ENCODE results near the gene C17orf107. TPM values are rescaled to one million over a fixed set of nuclear protein-coding genes. Genes with fewer than 3 reads are reported as not detected.

Gene C17orf107
- polyA plus RNA-seq, 1 of the 3 experiments (the other 2 are of a cell fraction) = 0.44 TPM

GRCh38 chr17:4928881-4929280, 29.5 kb downstream of the C17orf107 start:
- CTCF ChIA-PET = interaction anchor here (1.3 to 1.5 kb wide), 2 partner anchors 9 to 20 kb away, joined by 5 read pairs; no protein-coding TSS in a partner anchor
- no peak overlapping the region for H2AFZ ChIP-seq (ENCODE audit: low read depth)
- H3K27me3 ChIP-seq (ENCODE audit: insufficient read depth) = no peaks in the 10 kb centered on the region
- no peaks in the 10 kb centered on the region for H3K9me2 ChIP-seq
- H3K9ac ChIP-seq = no peak overlapping the region
- no peak for DNase-seq
- POLR2A ChIA-PET = no interaction called here
- no peak overlapping the region for H3K4me3 ChIP-seq (ENCODE audit: low read depth in 2 of 2, low read length in 1 of 2)
- no peaks in the 10 kb centered on the region for H3K79me2 ChIP-seq (ENCODE audit: insufficient read depth)
- 98% methylated on average over 18 of the region's 18 CpGs for WGBS (ENCODE audit: low lambda C conversion rate)
- no peaks in the 10 kb centered on the region for H3F3A ChIP-seq (replicated peaks; ENCODE audit: insufficient read depth)
- no peak overlapping the region for H3K27ac ChIP-seq (ENCODE audit: low read depth in 2 of 2, low read length in 1 of 2)
- TF ChIP-seq MAX (IDR thresholded peaks at IDR 0.05; ENCODE audit: low read depth) = no peak
- TF ChIP-seq SMC3 (IDR thresholded peaks at IDR 0.05; ENCODE audit: low read depth, low read length) = no peak
- no peak for TF ChIP-seq FOXM1 (IDR thresholded peaks at IDR 0.05; ENCODE audit: low read depth)
- TF ChIP-seq IRF3 (IDR thresholded peaks at IDR 0.05; ENCODE audit: low read depth, low read length) = no peak
- no peak for TF ChIP-seq SIN3A (IDR thresholded peaks at IDR 0.05; ENCODE audit: borderline replicate concordance, low read depth, low read length)
- TF ChIP-seq POLR2AphosphoS5 (IDR thresholded peaks at IDR 0.05; ENCODE audit: low read depth, low read length) = no peak
- no peak for TF ChIP-seq TCF12 (IDR thresholded peaks at IDR 0.05)
- TF ChIP-seq NFIC (IDR thresholded peaks at IDR 0.05; ENCODE audit: borderline replicate concordance) = no peak
- no peak for TF ChIP-seq CTCF (IDR thresholded peaks at IDR 0.05)
- no peak for TF ChIP-seq GABPA (IDR thresholded peaks at IDR 0.05; ENCODE audit: low read depth)
- no peak for TF ChIP-seq TAF1 (IDR thresholded peaks at IDR 0.05; ENCODE audit: borderline replicate concordance, low read depth, low read length)
- TF ChIP-seq MEF2A (IDR thresholded peaks at IDR 0.05; ENCODE audit: borderline replicate concordance, low read depth) = no peak
- no peak for TF ChIP-seq PBX3 (IDR thresholded peaks at IDR 0.05)
- no peak for TF ChIP-seq RAD21 (IDR thresholded peaks at IDR 0.05; ENCODE audit: low read length)
- peaks cover 0 to under 1% of the 10 kb centered on the region in 2 experiments; a peak in 1 of 4 replicates for H3K4me1 ChIP-seq (ENCODE audit: control insufficient read depth in 1 of 2, insufficient read depth in 2 of 2, low read depth in 1 of 2, low read length in 1 of 2)
- H3K4me2 ChIP-seq = no peak overlapping the region
- no peaks in the 10 kb centered on the region for H4K20me1 ChIP-seq (ENCODE audit: insufficient read depth)
- H3K36me3 ChIP-seq (replicated peaks in 1 of 2; ENCODE audit: control insufficient read depth in 1 of 2, insufficient read depth in 2 of 2, low read length in 1 of 2) = peaks cover 0 to 4% of the 10 kb centered on the region in 2 experiments
- H3K9me3 ChIP-seq = no peaks in the 10 kb centered on the region

- Histone ChIP-seq H3K4me3 (ENCODE audit: low read depth in 2 of 2, low read length in 1 of 2) (no peak within 1 kb of the TSS), H3K27ac (ENCODE audit: low read depth in 2 of 2, low read length in 1 of 2) (no peak within 1 kb of the TSS), H3K36me3 (replicated peaks in 1 of 2; ENCODE audit: control insufficient read depth in 1 of 2, insufficient read depth in 2 of 2, low read length in 1 of 2) (peaks cover 6% of the 10 kb centered on the region in 2 experiments), H2AFZ (ENCODE audit: low read depth) (no peak within 1 kb of the TSS), H3K4me1 (ENCODE audit: control insufficient read depth in 1 of 2, insufficient read depth in 2 of 2, low read depth in 1 of 2, low read length in 1 of 2) (peaks cover 0 to 9% of the 10 kb centered on the region in 2 experiments; a peak in 2 of 4 replicates), H4K20me1 (ENCODE audit: insufficient read depth) (no peaks in the 10 kb centered on the region), H3K9me3 (no peaks in the 10 kb centered on the region), H3K9me2 (no peaks in the 10 kb centered on the region), H3F3A (replicated peaks; ENCODE audit: insufficient read depth) (no peaks in the 10 kb centered on the region), H3K4me2 (no peak within 1 kb of the TSS), H3K27me3 (ENCODE audit: insufficient read depth) (no peaks in the 10 kb centered on the region), H3K79me2 (ENCODE audit: insufficient read depth) (no peaks in the 10 kb centered on the region), H3K9ac (no peak within 1 kb of the TSS)
- CTCF ChIA-PET = interaction anchor here (1.6 to 1.9 kb wide), 2 partner anchors 55 to 142 kb away, joined by 3 to 6 read pairs; partner anchors contain the start of gene CAMTA2
- POLR2A ChIA-PET = no interaction called here
- 88% methylated on average over 14 of the region's 14 CpGs for WGBS (ENCODE audit: low lambda C conversion rate)
- TF ChIP-seq FOSL2 (IDR thresholded peaks at IDR 0.05; ENCODE audit: borderline replicate concordance, low read depth) = no peak
- DNase-seq = no peak
Measured at GRCh38 chr17:4931963-4932362, 32.6 kb downstream of the C17orf107 start, which contains the start of gene GP1BA. Gene GP1BA, plus strand, starts transcription at chr17:4932277. Its CDS starts 328 bp downstream, at chr17:4932605.
